ENCODE results near the gene EXOC8. TPM values are rescaled to one million over a fixed set of nuclear protein-coding genes. Genes with fewer than 3 reads are reported as not detected.
"Not testable (repeated sequence)": the region's sequence is repeated elsewhere in the genome, so short reads cannot be mapped to it uniquely, and the experiment has no call there.

EXOC8 gene
- total and polyA plus RNA-seq, 2 donors (not counting 3 experiments of a cell fraction or from before 2014, with no cell fraction given) = 2.8 to 13.2 TPM

DNA sequence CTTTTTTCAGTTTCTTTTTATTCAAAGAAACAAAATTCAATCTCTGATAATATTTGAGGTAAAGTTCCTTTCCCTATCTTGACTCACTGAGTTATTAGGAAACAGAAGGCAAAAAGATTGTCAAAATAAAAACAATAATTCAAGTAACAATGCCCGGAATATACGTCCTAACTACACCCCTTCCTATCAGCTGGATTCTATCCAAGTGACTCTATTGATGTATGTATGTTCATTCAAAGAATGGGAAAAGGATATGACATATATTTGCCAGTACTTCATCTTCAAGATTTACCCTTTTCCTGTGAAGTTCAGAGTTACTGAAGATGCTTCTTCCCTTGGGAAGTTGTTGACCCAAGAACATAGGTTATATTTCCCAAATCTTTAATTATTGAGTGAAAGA is 14.2 kb upstream of the EXOC8 start:
- H3K36me3 ChIP-seq (ENCODE audit: control insufficient read depth in 2 of 2, extremely low read depth in 1 of 2, insufficient read depth in 2 of 2, low read length in 2 of 2) = peaks cover 0 to 6% of the 10 kb centered on the region in 2 experiments
- peak; percentile 93 for FAIRE-seq
- CTCF ChIA-PET = interaction anchor here (1.2 kb wide), 2 partner anchors 70 to 238 kb away, joined by 3 to 4 read pairs; partner anchors contain the start of gene EGLN1

DNA sequence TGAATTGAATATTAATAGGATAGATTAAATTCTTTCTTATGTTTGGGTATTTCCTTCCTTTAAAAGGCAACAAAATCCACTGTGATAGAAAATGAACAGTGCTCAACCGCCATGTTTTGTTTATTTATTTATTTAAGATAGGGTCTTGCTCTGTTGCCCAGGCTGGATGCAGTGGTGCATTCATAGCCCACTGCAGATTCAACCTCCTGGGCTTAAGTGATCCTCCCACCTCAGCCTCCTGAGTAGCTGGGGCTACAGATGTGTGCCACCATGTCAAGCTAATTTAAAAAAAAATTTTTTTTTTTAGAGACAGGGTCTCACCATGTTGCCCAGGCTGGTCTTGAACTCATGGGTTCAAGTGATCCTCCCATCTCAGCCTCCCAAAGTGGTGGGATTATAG is 11.2 kb upstream of the EXOC8 start:
- ChIA-PET POLR2A (interaction anchor here (1.2 kb wide), 1 partner anchor 11 kb away, joined by 4 read pairs; the partner anchor contains the start of genes EXOC8 and SPRTN), CTCF (interaction anchor here (0.6 to 1.6 kb wide), 2 partner anchors 8 kb away, joined by 3 to 4 read pairs; no protein-coding TSS in a partner anchor)
- H3K79me2 ChIP-seq (ENCODE audit: control insufficient read depth, insufficient read depth, low read length); BruUV-seq (replicated peaks); H3K4me2 ChIP-seq (ENCODE audit: insufficient read depth, low read length); H3K4me3 ChIP-seq (replicated peaks in 1 of 3; ENCODE audit: insufficient read depth in 1 of 3, low read depth in 1 of 3, low read length in 3 of 3); dilution Hi-C loops (cut with MboI; ENCODE audit: extremely low pct_ligation_motif_present, low sequenced_read_pairs); H3K9me3 ChIP-seq (replicated peaks; ENCODE audit: control insufficient read depth, insufficient read depth, low read length); FAIRE-seq; H3K36me3 ChIP-seq (ENCODE audit: control insufficient read depth in 2 of 2, extremely low read depth in 1 of 2, insufficient read depth in 2 of 2, low read length in 2 of 2); intact Hi-C loops (cut with micrococcal nuclease); H2AFZ ChIP-seq (ENCODE audit: low read depth, low read length); DNase-seq (ENCODE audit: low read depth, low spot score); H3K27ac ChIP-seq (ENCODE audit: insufficient read depth, low read depth, low read length); H3K27me3 ChIP-seq (ENCODE audit: control insufficient read depth in 2 of 2, insufficient read depth in 2 of 2, low read length in 2 of 2); H4K20me1 ChIP-seq (replicated peaks; ENCODE audit: control insufficient read depth, extremely low read depth, insufficient read depth, low read length); H3K9ac ChIP-seq (replicated peaks; ENCODE audit: extremely low read depth, insufficient read depth, low read length); H3K9me1 ChIP-seq (replicated peaks; ENCODE audit: control insufficient read depth, extremely low read depth, insufficient read depth, low read length): not testable (repeated sequence)
- H3K4me1 ChIP-seq (ENCODE audit: control insufficient read depth, extremely low read depth, insufficient read depth, low read length) = peaks cover 14% of the 10 kb centered on the region

More for the DNA sequence above, 14.2 kb upstream of the EXOC8 start:
- Histone ChIP-seq H3K4me1 (ENCODE audit: control insufficient read depth, extremely low read depth, insufficient read depth, low read length) (peaks cover 18% of the 10 kb centered on the region), H3K9me1 (replicated peaks; ENCODE audit: control insufficient read depth, extremely low read depth, insufficient read depth, low read length) (no peaks in the 10 kb centered on the region), H3K9me3 (replicated peaks; ENCODE audit: control insufficient read depth, insufficient read depth, low read length) (no peaks in the 10 kb centered on the region), H2AFZ (ENCODE audit: low read depth, low read length) (no peak overlapping the region), H3K27ac (ENCODE audit: insufficient read depth, low read depth, low read length) (peak overlapping the region; percentile 81), H3K4me2 (ENCODE audit: insufficient read depth, low read length) (peak overlapping the region; percentile 69), H3K27me3 (ENCODE audit: control insufficient read depth in 2 of 2, insufficient read depth in 2 of 2, low read length in 2 of 2) (no peaks in the 10 kb centered on the region), H3K79me2 (ENCODE audit: control insufficient read depth, insufficient read depth, low read length) (peaks cover 1% of the 10 kb centered on the region), H3K4me3 (replicated peaks in 1 of 3; ENCODE audit: insufficient read depth in 1 of 3, low read depth in 1 of 3, low read length in 3 of 3) (no peak overlapping the region), H4K20me1 (replicated peaks; ENCODE audit: control insufficient read depth, extremely low read depth, insufficient read depth, low read length) (no peaks in the 10 kb centered on the region), H3K9ac (replicated peaks; ENCODE audit: extremely low read depth, insufficient read depth, low read length) (peak overlapping the region; percentile 46)
- TF ChIP-seq JUN (IDR thresholded peaks at IDR 0.05; ENCODE audit: borderline replicate concordance, insufficient read depth, insufficient read length, low read depth) (peak; percentile 83), GATA2 (IDR thresholded peaks at IDR 0.05; ENCODE audit: insufficient read depth, insufficient read length, low read depth, low read length) (peak; percentile 57), FOS (IDR thresholded peaks at IDR 0.05; ENCODE audit: borderline replicate concordance, insufficient read depth, low read length) (peak; percentile 50), POLR2AphosphoS5 (IDR thresholded peaks at IDR 0.05; ENCODE audit: insufficient read depth, low read depth, low read length) (peak; percentile 14)
- TF ChIP-seq, protein P1, sequence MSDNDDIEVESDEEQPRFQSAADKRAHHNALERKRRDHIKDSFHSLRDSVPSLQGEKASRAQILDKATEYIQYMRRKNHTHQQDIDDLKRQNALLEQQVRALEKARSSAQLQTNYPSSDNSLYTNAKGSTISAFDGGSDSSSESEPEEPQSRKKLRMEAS (IDR thresholded peaks at IDR 0.05; ENCODE audit: insufficient read depth, insufficient read length) = no peak
- TF ChIP-seq, protein P2, sequence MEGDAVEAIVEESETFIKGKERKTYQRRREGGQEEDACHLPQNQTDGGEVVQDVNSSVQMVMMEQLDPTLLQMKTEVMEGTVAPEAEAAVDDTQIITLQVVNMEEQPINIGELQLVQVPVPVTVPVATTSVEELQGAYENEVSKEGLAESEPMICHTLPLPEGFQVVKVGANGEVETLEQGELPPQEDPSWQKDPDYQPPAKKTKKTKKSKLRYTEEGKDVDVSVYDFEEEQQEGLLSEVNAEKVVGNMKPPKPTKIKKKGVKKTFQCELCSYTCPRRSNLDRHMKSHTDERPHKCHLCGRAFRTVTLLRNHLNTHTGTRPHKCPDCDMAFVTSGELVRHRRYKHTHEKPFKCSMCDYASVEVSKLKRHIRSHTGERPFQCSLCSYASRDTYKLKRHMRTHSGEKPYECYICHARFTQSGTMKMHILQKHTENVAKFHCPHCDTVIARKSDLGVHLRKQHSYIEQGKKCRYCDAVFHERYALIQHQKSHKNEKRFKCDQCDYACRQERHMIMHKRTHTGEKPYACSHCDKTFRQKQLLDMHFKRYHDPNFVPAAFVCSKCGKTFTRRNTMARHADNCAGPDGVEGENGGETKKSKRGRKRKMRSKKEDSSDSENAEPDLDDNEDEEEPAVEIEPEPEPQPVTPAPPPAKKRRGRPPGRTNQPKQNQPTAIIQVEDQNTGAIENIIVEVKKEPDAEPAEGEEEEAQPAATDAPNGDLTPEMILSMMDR (IDR thresholded peaks at IDR 0.05; ENCODE audit: extremely low read depth in 1 of 2, insufficient read depth in 1 of 2, low read depth in 1 of 2, low read length in 2 of 2) = no peak
- POLR2A ChIA-PET = interaction anchor here (0.5 to 0.8 kb wide), 2 partner anchors 14 to 187 kb away, joined by 3 to 8 read pairs; partner anchors contain the start of genes EXOC8 and SPRTN
- DNase-seq (ENCODE audit: low read depth, low spot score) = peak; percentile 92
- intact Hi-C loops (cut with micrococcal nuclease) (loop anchor here (1.0 kb wide), 3 partner anchors 14 to 176 kb away; partner anchors contain the start of genes SPRTN and TSNAX), dilution Hi-C loops (cut with MboI; ENCODE audit: extremely low pct_ligation_motif_present, low sequenced_read_pairs) (no loop called here)
- no TSS peak for BruUV-seq (replicated peaks)

All from endothelial cell of umbilical vein (primary cell).